Midbrain (tissue), 1 donor: Measurements from ENCODE around the gene HSD17B11.
"Not testable (repeated sequence)": the region's sequence is repeated elsewhere in the genome, so short reads cannot be mapped to it uniquely, and the experiment has no call there.

Experiments
- DNase-seq: peaks from one replicate; lab custom pipeline; 2025; lab: John Stamatoyannopoulos, UW

HSD17B11 gene

GRCh38 chr4:87356832-87357526, 34.0 kb downstream of the HSD17B11 start:
- no peak for DNase-seq

DNA sequence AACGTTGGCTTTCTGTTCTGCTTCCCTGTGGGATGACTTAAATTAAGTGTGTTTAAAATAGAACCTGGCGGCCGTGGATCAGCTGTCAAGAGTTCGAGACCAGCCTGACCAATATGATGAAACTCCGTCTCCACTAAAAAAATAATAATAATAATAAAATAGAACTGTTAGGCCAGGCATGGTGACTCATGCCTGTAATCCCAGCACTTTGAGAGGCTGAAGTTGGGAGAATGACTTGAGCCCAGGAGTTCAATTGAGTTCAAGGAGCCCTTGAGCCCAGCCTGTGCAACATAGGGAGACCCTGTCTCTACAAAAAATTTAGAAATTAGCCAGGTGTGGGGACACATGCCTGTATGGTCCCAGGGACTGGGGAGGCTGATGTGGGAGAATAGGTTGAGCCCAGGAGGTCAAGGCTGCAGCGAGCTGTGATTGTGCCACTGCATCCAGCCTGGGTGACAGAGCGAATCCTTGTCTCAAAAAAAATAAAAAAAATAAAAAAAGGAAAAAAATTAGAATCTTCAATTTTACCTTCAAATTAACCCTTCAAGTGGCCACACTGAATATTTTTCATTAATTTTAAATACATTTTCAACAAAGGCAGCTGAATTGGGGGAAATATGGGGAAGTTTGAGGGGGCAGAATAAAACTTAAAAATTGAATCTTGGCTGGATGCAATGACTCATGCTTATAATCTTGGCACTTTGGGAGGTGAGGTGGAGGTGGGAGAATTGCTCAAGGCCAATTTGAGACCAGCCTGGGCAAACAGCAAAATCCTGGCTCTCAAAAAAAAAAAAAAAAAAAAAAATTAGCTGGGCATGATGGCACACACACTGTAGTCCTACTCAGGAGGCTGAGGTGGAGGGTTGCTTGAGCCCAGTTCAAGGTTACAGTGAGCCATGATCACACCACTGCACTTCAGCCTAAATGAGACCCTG, 36.6 kb downstream of the HSD17B11 start:
- no peak for DNase-seq

DNA sequence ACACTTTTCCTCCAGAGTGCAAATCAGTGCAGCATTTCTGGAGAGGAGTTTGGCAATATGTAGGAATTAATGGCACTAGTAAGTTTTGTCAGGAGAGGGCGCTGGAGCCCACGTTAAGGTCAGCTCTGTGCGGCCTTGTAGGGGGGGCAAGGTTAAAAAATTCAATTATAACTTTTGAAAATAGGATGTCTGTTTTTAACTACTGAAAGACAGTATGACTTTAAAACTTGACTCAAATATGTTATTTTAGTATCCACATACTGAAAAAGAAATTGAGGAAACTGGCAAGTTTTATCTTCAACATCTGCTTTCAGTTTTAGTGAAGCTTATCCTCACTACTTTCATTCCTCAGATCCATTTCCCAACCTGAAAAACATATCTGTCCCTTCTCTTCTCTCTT, 37.4 kb downstream of the HSD17B11 start:
- DNase-seq = peak; percentile 43

DNA sequence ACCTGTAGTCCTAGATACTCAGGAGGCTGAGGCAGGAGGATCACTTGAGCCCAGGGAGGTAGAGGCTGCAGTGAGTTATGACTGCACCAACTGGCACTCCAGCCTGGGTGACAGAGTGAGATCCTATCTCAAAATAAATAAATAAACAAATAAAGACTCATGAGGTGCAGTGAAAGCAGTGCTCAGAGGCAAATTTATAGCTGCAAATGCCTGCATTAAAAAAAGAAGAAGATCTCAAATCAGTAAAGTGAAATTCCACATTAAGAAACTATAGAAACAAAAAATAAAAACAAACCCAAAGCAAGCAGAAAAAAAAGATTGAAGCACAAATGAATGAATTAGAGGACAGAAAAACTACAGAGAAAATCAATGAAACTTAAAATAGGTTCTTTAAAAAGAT, 45.8 kb downstream of the HSD17B11 start:
- no peak for DNase-seq

GRCh38 chr4:87342872-87343271, 48.1 kb downstream of the HSD17B11 start:
- no peak for DNase-seq

GRCh38 chr4:87341954-87342635, 48.9 kb downstream of the HSD17B11 start:
- DNase-seq = not testable (repeated sequence)

DNA sequence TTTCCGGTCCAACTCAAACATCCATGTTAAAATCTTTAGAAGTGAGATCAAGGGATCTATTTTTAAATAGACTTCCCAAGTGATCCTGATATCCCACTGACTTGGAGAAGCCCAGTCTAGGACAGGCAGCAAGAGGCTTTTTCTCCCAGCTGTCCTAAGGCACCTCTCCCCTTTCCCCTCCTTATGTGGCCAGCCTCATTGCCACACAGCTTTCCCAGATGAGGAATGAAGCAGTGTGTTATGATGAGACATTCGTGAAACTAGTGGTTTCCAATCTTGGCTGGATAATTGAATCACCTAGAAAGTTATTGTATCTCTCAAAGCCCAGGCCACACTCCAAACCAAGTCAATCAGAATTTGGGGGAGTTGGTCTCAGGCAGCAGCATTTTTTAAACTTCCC, 51.5 kb downstream of the HSD17B11 start:
- DNase-seq = no peak

DNA sequence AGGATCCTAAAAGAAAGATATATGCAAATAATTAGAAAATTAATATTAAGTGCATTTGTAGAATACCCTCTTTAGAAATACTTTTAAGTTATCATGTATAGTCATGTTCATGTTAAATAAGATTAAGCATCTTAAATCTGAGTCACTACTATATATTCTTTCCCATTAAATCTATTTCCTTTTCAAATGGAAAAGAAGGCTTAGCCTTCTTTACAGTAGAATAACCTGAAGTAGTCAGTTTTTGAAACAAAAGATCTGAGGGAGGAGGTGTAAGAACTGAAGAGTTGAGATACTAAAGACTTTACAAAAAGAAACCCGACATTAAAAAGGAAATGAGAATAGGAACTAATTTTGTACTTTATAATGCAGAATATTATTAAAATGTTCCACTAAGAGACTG, 53.6 kb downstream of the HSD17B11 start:
- DNase-seq = no peak

DNA sequence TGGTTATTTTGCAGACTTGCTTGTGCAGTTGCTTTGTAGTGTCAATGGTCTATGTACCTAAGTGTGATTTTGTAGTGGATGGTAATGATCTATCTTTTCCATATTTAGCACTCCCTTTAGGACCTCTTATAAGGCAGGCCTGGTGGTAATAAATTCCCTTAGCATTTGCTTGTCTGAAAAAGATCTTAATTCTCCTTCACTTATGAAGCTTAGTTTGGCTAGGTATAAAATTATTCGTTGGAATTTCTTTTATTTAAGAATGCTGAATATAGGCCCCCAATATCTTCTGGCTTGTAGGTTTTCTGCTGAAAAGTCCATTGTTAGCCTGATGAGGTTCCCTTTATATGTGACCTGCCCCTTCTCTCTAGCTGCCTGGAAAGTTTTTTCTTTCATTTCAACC, 57.7 kb downstream of the HSD17B11 start:
- DNase-seq = no peak

DNA sequence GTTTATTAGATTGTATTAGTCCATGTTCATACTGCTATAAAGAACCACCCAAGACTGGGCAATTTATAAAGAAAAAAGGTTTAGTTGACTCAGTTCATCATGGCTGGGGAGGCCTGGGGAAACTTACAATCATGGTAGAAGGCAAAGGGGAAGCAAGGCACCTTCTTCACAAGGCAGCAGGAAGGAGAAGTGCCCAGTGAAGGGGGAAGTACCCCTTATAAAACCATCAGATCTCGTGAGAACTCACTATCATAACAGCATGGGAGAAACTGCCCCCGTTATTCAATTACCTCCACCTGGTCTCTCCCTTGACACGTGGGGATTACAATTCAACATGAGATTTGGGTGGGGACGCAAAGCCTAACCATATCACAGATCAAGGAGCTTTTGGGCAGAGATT, 60.2 kb downstream of the HSD17B11 start:
- DNase-seq = no peak

GRCh38 chr4:87327136-87327535, 63.9 kb downstream of the HSD17B11 start:
- DNase-seq = no peak

GRCh38 chr4:87326460-87326859, 64.5 kb downstream of the HSD17B11 start:
- no peak for DNase-seq

GRCh38 chr4:87322754-87323153, 68.2 kb downstream of the HSD17B11 start, which contains the start of gene HSD17B13:
TSS of gene HSD17B13 (minus strand) at chr4:87322882. CDS start at chr4:87322841, 41 bp downstream.
- DNase-seq = no peak

- DNase-seq = no peak
Observed at GRCh38 chr4:87321888-87322287, 69.1 kb downstream of the HSD17B11 start.

GRCh38 chr4:87317527-87317926, 73.5 kb downstream of the HSD17B11 start:
- DNase-seq = no peak

- no peak for DNase-seq
Observed at GRCh38 chr4:87316961-87317360, 74.0 kb downstream of the HSD17B11 start.

GRCh38 chr4:87315000-87315399, 76.0 kb downstream of the HSD17B11 start:
- DNase-seq = not testable (repeated sequence)

DNA sequence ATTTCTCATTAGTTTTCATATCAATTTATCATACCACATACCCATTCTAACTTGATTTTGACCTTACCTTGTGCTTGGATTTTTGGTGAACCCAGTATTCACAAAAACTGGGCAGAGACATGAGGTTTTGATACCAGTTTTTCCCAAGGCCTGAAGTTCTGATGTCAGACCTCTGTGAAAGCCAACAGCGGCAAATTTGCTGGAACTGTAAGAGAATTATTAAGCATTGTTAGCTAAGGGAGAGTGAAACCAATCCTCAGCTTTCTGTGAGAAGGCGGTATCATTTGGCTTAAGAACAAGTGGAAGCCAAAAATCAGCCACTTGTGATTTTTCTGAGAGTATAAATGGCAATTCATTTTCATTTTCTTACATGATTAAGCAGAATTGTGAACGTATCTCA, 77.2 kb downstream of the HSD17B11 start:
- no peak for DNase-seq

DNA sequence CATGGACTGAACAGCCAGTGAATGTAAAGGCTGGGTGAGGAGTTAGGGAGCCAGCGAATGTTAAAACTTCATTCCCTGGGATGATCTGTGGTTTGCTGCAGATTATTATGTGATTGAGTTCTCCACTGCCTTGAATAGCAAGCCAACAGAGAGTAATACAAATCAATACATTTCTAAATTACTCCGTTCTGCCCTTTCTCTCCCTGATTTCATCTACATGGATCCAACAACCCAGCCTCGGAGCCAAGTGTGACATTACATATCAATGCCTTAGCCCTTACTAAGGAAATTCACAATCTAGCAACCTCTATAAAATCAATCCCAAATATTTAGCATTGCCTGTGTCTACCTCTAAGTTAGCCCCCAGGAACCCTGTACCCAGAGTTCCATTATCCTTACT, 79.3 kb downstream of the HSD17B11 start:
- DNase-seq = no peak

GRCh38 chr4:87310691-87311335, 80.2 kb downstream of the HSD17B11 start:
- no peak for DNase-seq

- no peak for DNase-seq
Observed at GRCh38 chr4:87309625-87310024, 81.4 kb downstream of the HSD17B11 start.

GRCh38 chr4:87306056-87306455, 84.9 kb downstream of the HSD17B11 start:
- no peak for DNase-seq
